ENCODE results near the gene VGLL4. TPM values are rescaled to one million over a fixed set of nuclear protein-coding genes. Genes with fewer than 3 reads are reported as not detected.

The VGLL4 gene
- total RNA-seq, 1 experiment from 2014 or later: 31.7 TPM

DNA sequence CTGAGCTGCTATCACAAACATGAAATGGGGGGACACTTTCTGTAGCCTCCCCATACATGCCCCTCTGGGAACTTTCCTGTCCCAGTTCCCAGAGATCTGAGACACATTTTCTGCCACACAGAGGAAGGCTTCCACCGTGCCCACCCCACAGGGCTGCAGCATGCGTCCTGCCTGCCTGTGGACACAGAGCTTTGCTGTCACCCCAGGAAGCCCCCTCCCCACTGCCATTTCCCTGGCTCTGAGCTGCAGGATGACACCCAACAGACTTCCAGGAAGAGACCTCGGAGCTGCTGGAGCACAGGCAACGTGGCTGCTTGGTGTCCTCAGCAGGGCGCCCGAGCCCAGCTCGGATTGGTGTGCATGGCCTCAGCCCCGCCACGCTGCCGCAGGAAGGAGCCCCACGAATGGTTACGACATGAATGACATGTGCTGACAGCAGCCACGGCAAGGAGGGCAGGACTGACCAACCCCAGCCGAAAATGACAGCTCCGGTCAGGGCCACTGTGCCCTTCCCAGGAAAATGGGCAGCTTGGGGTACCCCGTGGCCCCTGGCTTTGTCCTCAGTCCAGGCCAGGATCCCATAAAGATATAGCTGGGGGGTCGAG is 81.3 kb downstream of the VGLL4 start:
- TF ChIP-seq, protein P1, sequence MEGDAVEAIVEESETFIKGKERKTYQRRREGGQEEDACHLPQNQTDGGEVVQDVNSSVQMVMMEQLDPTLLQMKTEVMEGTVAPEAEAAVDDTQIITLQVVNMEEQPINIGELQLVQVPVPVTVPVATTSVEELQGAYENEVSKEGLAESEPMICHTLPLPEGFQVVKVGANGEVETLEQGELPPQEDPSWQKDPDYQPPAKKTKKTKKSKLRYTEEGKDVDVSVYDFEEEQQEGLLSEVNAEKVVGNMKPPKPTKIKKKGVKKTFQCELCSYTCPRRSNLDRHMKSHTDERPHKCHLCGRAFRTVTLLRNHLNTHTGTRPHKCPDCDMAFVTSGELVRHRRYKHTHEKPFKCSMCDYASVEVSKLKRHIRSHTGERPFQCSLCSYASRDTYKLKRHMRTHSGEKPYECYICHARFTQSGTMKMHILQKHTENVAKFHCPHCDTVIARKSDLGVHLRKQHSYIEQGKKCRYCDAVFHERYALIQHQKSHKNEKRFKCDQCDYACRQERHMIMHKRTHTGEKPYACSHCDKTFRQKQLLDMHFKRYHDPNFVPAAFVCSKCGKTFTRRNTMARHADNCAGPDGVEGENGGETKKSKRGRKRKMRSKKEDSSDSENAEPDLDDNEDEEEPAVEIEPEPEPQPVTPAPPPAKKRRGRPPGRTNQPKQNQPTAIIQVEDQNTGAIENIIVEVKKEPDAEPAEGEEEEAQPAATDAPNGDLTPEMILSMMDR (IDR thresholded peaks at IDR 0.05; ENCODE audit: unreplicated experiment): no peak
- ChIA-PET POLR2A (interaction anchor here (0.6 kb wide), 1 partner anchor 86 kb away, joined by 3 read pairs; no protein-coding TSS in a partner anchor), CTCF (interaction anchor here (0.7 to 0.9 kb wide), 3 partner anchors 9 to 145 kb away, joined by 3 read pairs; no protein-coding TSS in a partner anchor)
- Mint-ChIP-seq H3K27ac (ENCODE audit: low read depth, unreplicated experiment) (no peak overlapping the region), H3K4me1 (ENCODE audit: insufficient read depth, unreplicated experiment) (peaks cover 6% of the 10 kb centered on the region), H3K27me3 (ENCODE audit: insufficient read depth, unreplicated experiment) (no peaks in the 10 kb centered on the region), H3K4me3 (ENCODE audit: unreplicated experiment) (no peak overlapping the region), H3K36me3 (ENCODE audit: insufficient read depth, unreplicated experiment) (peaks cover 57% of the 10 kb centered on the region), H3K9me3 (ENCODE audit: unreplicated experiment) (no peaks in the 10 kb centered on the region)
- intact Hi-C loops (cut with micrococcal nuclease): no loop called here
- no TSS peak for BruUV-seq (replicated peaks)
- no peak for DNase-seq (ENCODE audit: unreplicated experiment)

DNA sequence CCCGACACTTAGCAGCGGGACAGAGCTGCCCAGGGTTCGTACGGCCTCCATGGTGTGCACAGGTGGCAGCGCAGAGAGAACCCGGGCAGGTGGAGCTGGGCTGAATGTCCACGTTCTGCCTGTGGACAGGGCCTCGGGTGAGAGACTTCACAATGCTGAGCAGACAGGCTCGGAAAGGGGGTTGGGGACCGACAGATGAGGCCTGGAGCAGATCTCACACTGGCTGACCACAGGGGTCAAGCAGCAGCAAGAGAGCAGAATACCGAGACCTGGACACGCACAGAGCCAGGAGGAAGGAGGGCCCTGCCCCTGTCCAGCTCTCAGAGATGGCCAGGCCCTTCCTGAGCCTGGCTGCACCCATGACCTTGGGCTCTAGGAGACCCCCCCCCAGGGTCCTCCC is 83.0 kb downstream of the VGLL4 start:
- CTCF ChIA-PET: interaction anchor here (0.6 to 1.4 kb wide), 2 partner anchors 44 to 91 kb away, joined by 3 to 7 read pairs; no protein-coding TSS in a partner anchor
- H3K4me1 Mint-ChIP-seq (ENCODE audit: insufficient read depth, unreplicated experiment): peaks cover 6% of the 10 kb centered on the region

DNA sequence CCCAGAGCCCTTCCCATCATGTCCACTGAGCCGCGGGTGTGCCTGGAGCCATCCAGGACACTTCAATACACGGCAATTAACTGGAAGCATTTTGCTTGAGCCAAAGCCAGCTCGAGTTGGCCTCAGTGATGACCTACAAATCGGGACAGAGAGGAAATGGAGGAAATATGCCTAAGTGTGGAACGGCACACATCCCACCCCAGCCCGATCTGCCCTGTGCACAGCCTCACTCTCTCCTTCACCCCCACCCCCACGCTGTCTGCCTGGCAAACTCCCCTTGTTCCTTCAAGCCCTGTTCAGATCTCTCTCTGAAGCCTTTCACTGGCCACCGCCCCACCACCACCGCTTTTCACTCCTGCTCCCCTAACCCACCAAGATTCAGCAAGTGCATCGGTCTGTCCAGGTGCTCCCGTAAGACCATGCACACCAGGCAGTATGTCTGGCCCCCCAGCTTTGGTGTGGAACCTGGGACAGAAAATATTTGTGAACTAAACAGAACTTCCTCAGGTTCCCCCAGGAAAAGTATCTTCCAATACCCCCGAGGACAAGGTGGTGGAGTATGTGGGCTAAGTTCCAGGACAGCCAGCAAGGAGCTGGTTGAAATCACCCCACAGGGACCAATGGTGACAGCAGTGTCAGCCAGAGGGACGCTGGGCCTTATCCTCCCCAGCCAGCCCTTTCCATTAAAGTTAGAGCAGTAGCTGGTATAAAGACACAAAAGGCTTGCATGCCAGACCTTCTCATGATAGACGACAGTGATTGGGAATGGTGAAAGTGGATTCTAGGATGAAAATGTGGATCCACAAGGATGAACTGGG is 83.7 kb downstream of the VGLL4 start:
- no peak for DNase-seq (ENCODE audit: unreplicated experiment)
- Mint-ChIP-seq H3K36me3 (ENCODE audit: insufficient read depth, unreplicated experiment) (peaks cover 69% of the 10 kb centered on the region), H3K9me3 (ENCODE audit: unreplicated experiment) (no peaks in the 10 kb centered on the region), H3K27me3 (ENCODE audit: insufficient read depth, unreplicated experiment) (no peaks in the 10 kb centered on the region), H3K4me3 (ENCODE audit: unreplicated experiment) (no peak overlapping the region), H3K4me1 (ENCODE audit: insufficient read depth, unreplicated experiment) (peaks cover 6% of the 10 kb centered on the region), H3K27ac (ENCODE audit: low read depth, unreplicated experiment) (peak overlapping the region; percentile 31)
- CTCF ChIA-PET: interaction anchor here (0.6 to 1.4 kb wide), 3 partner anchors 45 to 243 kb away, joined by 3 to 7 read pairs (median 3); no protein-coding TSS in a partner anchor
- no TSS peak for BruUV-seq (replicated peaks)
- intact Hi-C loops (cut with micrococcal nuclease): no loop called here
- TF ChIP-seq, protein P1 (IDR thresholded peaks at IDR 0.05; ENCODE audit: unreplicated experiment): no peak
- POLR2A ChIA-PET: no interaction called here

More for the DNA sequence above, 83.0 kb downstream of the VGLL4 start:
- H3K36me3 Mint-ChIP-seq (ENCODE audit: insufficient read depth, unreplicated experiment): peaks cover 62% of the 10 kb centered on the region
- DNase-seq (ENCODE audit: unreplicated experiment): no peak
- intact Hi-C loops (cut with micrococcal nuclease): no loop called here
- H3K27ac Mint-ChIP-seq (ENCODE audit: low read depth, unreplicated experiment): peak overlapping the region; percentile 31
- POLR2A ChIA-PET: no interaction called here
- TF ChIP-seq, protein P1 (IDR thresholded peaks at IDR 0.05; ENCODE audit: unreplicated experiment): no peak
- no peaks in the 10 kb centered on the region for H3K9me3 Mint-ChIP-seq (ENCODE audit: unreplicated experiment)
- no peaks in the 10 kb centered on the region for H3K27me3 Mint-ChIP-seq (ENCODE audit: insufficient read depth, unreplicated experiment)
- H3K4me3 Mint-ChIP-seq (ENCODE audit: unreplicated experiment): no peak overlapping the region
- no TSS peak for BruUV-seq (replicated peaks)
